Measurements from ENCODE around the gene PRLH. TPM values are rescaled to one million over a fixed set of nuclear protein-coding genes. Genes with fewer than 3 reads are reported as not detected.

The PRLH gene
- total and polyA plus RNA-seq, 2 donors (not counting 1 experiment from before 2014, with no cell fraction given), result not detected

DNA sequence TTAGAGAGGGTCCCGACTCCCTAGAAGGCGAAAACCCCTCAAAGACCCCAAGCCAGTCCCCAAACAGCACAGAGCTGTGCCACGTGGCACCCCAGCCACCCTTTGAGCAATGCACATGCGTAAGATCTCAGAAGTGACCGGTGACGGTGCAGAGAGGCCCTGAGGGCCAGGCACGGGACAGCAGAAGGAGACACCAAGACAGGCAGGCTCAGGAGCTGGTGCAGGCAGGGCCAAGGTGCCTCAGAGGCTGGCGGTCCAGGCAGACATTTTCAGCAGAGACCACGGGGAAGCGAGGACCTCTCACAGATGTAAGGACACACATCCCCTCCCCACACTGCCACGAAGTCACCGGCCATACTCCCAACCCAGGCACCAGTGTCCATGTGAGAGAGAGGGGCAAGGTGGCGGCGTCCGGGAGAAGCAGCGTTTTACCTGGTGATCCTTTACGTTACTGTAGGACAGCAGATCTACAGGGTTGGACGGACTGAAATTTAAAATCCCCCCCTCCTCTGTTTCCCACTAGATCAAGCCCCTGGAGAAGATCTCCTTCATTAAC lies 26.1 kb downstream of the PRLH start:
- Histone ChIP-seq H3K9ac (ENCODE audit: insufficient read depth, low read length) (no peak overlapping the region), H3K4me3 (replicated peaks in 1 of 4; ENCODE audit: control extremely low read depth in 1 of 4, insufficient read depth in 1 of 4, low read depth in 3 of 4, low read length in 4 of 4) (no peak overlapping the region), H3K9me3 (ENCODE audit: control insufficient read depth, insufficient read depth, low read depth, low read length) (no peaks in the 10 kb centered on the region), H4K20me1 (ENCODE audit: control insufficient read depth, extremely low read depth, insufficient read depth, low read length) (no peaks in the 10 kb centered on the region), H3K4me2 (ENCODE audit: extremely low read depth, insufficient read depth, low read length) (no peak overlapping the region), H3K4me1 (ENCODE audit: control insufficient read depth, extremely low read depth, insufficient read depth, low read length) (peaks cover 2% of the 10 kb centered on the region), H3K27ac (ENCODE audit: insufficient read depth, low read length) (no peak overlapping the region), H3K79me2 (ENCODE audit: control insufficient read depth, insufficient read depth, low read length) (no peaks in the 10 kb centered on the region), H3K27me3 (ENCODE audit: control insufficient read depth, insufficient read depth, low read length) (peaks cover under 1% of the 10 kb centered on the region), H3K36me3 (ENCODE audit: control insufficient read depth, insufficient read depth, low read length) (no peaks in the 10 kb centered on the region), H2AFZ (ENCODE audit: low read length) (no peak overlapping the region)
- DNase-seq (ENCODE audit: low read depth in 2 of 2), result no peak
- TF ChIP-seq, protein P1, sequence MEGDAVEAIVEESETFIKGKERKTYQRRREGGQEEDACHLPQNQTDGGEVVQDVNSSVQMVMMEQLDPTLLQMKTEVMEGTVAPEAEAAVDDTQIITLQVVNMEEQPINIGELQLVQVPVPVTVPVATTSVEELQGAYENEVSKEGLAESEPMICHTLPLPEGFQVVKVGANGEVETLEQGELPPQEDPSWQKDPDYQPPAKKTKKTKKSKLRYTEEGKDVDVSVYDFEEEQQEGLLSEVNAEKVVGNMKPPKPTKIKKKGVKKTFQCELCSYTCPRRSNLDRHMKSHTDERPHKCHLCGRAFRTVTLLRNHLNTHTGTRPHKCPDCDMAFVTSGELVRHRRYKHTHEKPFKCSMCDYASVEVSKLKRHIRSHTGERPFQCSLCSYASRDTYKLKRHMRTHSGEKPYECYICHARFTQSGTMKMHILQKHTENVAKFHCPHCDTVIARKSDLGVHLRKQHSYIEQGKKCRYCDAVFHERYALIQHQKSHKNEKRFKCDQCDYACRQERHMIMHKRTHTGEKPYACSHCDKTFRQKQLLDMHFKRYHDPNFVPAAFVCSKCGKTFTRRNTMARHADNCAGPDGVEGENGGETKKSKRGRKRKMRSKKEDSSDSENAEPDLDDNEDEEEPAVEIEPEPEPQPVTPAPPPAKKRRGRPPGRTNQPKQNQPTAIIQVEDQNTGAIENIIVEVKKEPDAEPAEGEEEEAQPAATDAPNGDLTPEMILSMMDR (conservative IDR thresholded peaks at IDR 0.05 in 1 of 2, IDR thresholded peaks at IDR 0.05 in 1 of 2; ENCODE audit: low read depth in 1 of 2, low read length in 2 of 2), result no peak
- no peak for TF ChIP-seq EZH2 (IDR thresholded peaks at IDR 0.05; ENCODE audit: low read length, missing control alignments)

DNA sequence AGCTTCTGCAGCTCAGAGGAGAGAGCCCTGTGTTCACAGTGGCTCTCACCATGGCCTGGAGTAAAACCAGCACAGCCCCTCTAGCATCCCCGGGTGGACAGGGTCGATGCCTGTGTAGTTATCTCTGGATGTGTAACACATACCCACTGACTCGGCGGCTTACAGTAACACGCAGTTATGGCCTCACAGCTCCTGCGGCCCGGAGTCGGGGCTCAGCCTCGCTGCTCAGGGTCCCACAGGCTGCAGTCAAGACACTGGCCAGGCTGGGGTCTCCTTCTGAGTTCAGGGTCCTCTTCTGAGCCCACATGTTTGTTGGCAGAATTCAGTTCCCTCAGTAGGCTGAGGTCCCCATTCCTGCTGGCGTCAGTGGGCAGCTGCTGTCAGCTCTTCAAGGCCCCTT lies 26.7 kb downstream of the PRLH start:
- H3K4me3 ChIP-seq (replicated peaks in 1 of 4; ENCODE audit: control extremely low read depth in 1 of 4, insufficient read depth in 1 of 4, low read depth in 3 of 4, low read length in 4 of 4), result no peak overlapping the region
- H3K9me3 ChIP-seq (ENCODE audit: control insufficient read depth, insufficient read depth, low read depth, low read length), result no peaks in the 10 kb centered on the region
- no peak overlapping the region for H3K9ac ChIP-seq (ENCODE audit: insufficient read depth, low read length)
- H4K20me1 ChIP-seq (ENCODE audit: control insufficient read depth, extremely low read depth, insufficient read depth, low read length), result no peaks in the 10 kb centered on the region
- TF ChIP-seq EZH2 (IDR thresholded peaks at IDR 0.05; ENCODE audit: low read length, missing control alignments), result no peak
- TF ChIP-seq, protein P1 (conservative IDR thresholded peaks at IDR 0.05 in 1 of 2, IDR thresholded peaks at IDR 0.05 in 1 of 2; ENCODE audit: low read depth in 1 of 2, low read length in 2 of 2), result no peak
- H3K79me2 ChIP-seq (ENCODE audit: control insufficient read depth, insufficient read depth, low read length), result no peaks in the 10 kb centered on the region
- no peak overlapping the region for H3K4me2 ChIP-seq (ENCODE audit: extremely low read depth, insufficient read depth, low read length)
- H2AFZ ChIP-seq (ENCODE audit: low read length), result no peak overlapping the region
- no peaks in the 10 kb centered on the region for H3K36me3 ChIP-seq (ENCODE audit: control insufficient read depth, insufficient read depth, low read length)
- H3K4me1 ChIP-seq (ENCODE audit: control insufficient read depth, extremely low read depth, insufficient read depth, low read length), result peaks cover 2% of the 10 kb centered on the region
- H3K27me3 ChIP-seq (ENCODE audit: control insufficient read depth, insufficient read depth, low read length), result no peaks in the 10 kb centered on the region
- H3K27ac ChIP-seq (ENCODE audit: insufficient read depth, low read length), result no peak overlapping the region
- DNase-seq (ENCODE audit: low read depth in 2 of 2), result no peak

DNA sequence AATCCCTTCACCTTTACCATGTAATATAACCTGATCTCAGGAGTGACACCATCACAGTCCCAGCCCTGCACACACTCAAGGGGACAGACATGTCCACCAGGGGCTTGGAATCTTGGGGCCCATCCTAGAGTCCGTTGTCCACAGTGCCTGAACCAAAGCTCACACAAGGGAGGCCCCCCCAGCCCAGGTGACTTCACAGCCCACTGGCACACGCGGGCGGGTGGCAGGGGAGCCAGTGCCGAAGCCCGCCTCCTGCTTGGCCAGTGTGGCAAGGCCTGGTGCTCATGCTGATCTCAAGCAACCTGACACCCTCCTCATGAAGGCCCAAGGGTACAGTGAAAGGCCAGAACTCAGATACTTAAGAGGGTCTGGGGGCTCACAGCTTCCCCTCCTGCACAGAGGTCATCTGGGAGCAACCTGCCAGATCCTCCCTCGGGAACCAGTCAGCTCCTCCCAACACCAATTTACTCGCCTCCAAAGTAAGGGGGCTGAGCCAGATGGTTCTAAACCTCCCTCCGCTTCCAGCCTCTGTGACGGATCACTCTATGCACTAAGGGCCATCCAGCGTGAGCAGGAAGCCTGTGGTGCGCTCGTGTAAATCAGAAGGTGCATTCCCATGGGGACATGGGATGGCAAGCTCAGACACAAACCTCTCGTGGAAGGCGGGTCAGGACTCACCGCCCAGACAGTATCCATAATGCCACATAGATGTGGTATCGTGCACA lies 27.4 kb downstream of the PRLH start:
- H3K9ac ChIP-seq (ENCODE audit: insufficient read depth, low read length), result no peak overlapping the region
- no peak overlapping the region for H2AFZ ChIP-seq (ENCODE audit: low read length)
- H3K4me3 ChIP-seq (replicated peaks in 1 of 4; ENCODE audit: control extremely low read depth in 1 of 4, insufficient read depth in 1 of 4, low read depth in 3 of 4, low read length in 4 of 4), result no peak overlapping the region
- H4K20me1 ChIP-seq (ENCODE audit: control insufficient read depth, extremely low read depth, insufficient read depth, low read length), result no peaks in the 10 kb centered on the region
- TF ChIP-seq, protein P1 (conservative IDR thresholded peaks at IDR 0.05 in 1 of 2, IDR thresholded peaks at IDR 0.05 in 1 of 2; ENCODE audit: low read depth in 1 of 2, low read length in 2 of 2), result no peak
- TF ChIP-seq EZH2 (IDR thresholded peaks at IDR 0.05; ENCODE audit: low read length, missing control alignments), result no peak
- no peak overlapping the region for H3K27ac ChIP-seq (ENCODE audit: insufficient read depth, low read length)
- H3K27me3 ChIP-seq (ENCODE audit: control insufficient read depth, insufficient read depth, low read length), result no peaks in the 10 kb centered on the region
- peaks cover 2% of the 10 kb centered on the region for H3K4me1 ChIP-seq (ENCODE audit: control insufficient read depth, extremely low read depth, insufficient read depth, low read length)
- no peaks in the 10 kb centered on the region for H3K9me3 ChIP-seq (ENCODE audit: control insufficient read depth, insufficient read depth, low read depth, low read length)
- H3K36me3 ChIP-seq (ENCODE audit: control insufficient read depth, insufficient read depth, low read length), result no peaks in the 10 kb centered on the region
- no peak overlapping the region for H3K4me2 ChIP-seq (ENCODE audit: extremely low read depth, insufficient read depth, low read length)
- H3K79me2 ChIP-seq (ENCODE audit: control insufficient read depth, insufficient read depth, low read length), result no peaks in the 10 kb centered on the region
- DNase-seq (ENCODE audit: low read depth in 2 of 2), result no peak

Data from fibroblast of lung (primary cell).